HT1080 (cell line): Measurements from ENCODE around the gene ZNF446. TPM values are rescaled to one million over a fixed set of nuclear protein-coding genes. Genes with fewer than 3 reads are reported as not detected.
"Not testable (repeated sequence)": the region's sequence is repeated elsewhere in the genome, so short reads cannot be mapped to it uniquely, and the experiment has no call there.

Experiments used
- DNase-seq: peaks from one replicate; pipeline ENCODE4 v3.0.0-alpha.2; 2015; ENCODE audit warnings: low read depth
- total RNA-seq: library from RNA; depleted of rRNA; stranded (reverse); fragments of >200 nt; shearing (Covaris generic); gene quantifications from 2 replicates; pipeline ENCODE4 v1.2.3, GENCODE V29; 2014

Gene ZNF446
- total RNA-seq, 1 experiment from 2014 or later, result 13.2 TPM

- peak; percentile 97 for DNase-seq
These were observed 23.1 kb downstream of the ZNF446 start for GRCh38 chr19:58499021-58499927.

- no peak for DNase-seq
These were observed 24.1 kb downstream of the ZNF446 start for GRCh38 chr19:58500242-58500641.

GRCh38 chr19:58507602-58508223 is 31.6 kb downstream of the ZNF446 start:
- DNase-seq, result not testable (repeated sequence)

GRCh38 chr19:58509731-58510083 is 33.6 kb downstream of the ZNF446 start:
- no peak for DNase-seq

GRCh38 chr19:58510084-58510862 is 34.1 kb downstream of the ZNF446 start:
- no peak for DNase-seq

GRCh38 chr19:58511353-58512208 is 35.4 kb downstream of the ZNF446 start, which contains the start of gene SLC27A5:
Gene SLC27A5 (minus strand): TSS chr19:58511992. CDS start chr19:58511955, 37 bp downstream.
- DNase-seq, result no peak

- no peak for DNase-seq
These were observed 37.1 kb downstream of the ZNF446 start for GRCh38 chr19:58513213-58513693.

- DNase-seq, result peak; percentile 57
These were observed 37.8 kb downstream of the ZNF446 start for GRCh38 chr19:58513694-58514563.

GRCh38 chr19:58514564-58515022 is 38.4 kb downstream of the ZNF446 start:
- DNase-seq, result no peak

GRCh38 chr19:58515259-58515658 is 39.1 kb downstream of the ZNF446 start:
- DNase-seq, result no peak

GRCh38 chr19:58516246-58516836 is 40.2 kb downstream of the ZNF446 start:
- no peak for DNase-seq

- no peak for DNase-seq
These were observed 41.0 kb downstream of the ZNF446 start for GRCh38 chr19:58516964-58517833.

- no peak for DNase-seq
These were observed 42.3 kb downstream of the ZNF446 start for GRCh38 chr19:58518256-58519086.

- DNase-seq, result peak; percentile 64
These were observed 42.9 kb downstream of the ZNF446 start for GRCh38 chr19:58519087-58519354.

- peak; percentile 98 for DNase-seq
These were observed 43.5 kb downstream of the ZNF446 start, which contains the start of gene ZBTB45 for GRCh38 chr19:58519355-58520256. Gene ZBTB45 (minus strand): TSS chr19:58519810. CDS start chr19:58517673, 2,137 bp downstream.

GRCh38 chr19:58520257-58520599 is 44.1 kb downstream of the ZNF446 start:
- no peak for DNase-seq
